ENCODE measurements around the gene PSMB9. TPM values are rescaled to one million over a fixed set of nuclear protein-coding genes. Genes with fewer than 3 reads are reported as not detected.

PSMB9 gene
- total RNA-seq, 2 donors from 2014 or later: 4.6 to 14.5 TPM

DNA sequence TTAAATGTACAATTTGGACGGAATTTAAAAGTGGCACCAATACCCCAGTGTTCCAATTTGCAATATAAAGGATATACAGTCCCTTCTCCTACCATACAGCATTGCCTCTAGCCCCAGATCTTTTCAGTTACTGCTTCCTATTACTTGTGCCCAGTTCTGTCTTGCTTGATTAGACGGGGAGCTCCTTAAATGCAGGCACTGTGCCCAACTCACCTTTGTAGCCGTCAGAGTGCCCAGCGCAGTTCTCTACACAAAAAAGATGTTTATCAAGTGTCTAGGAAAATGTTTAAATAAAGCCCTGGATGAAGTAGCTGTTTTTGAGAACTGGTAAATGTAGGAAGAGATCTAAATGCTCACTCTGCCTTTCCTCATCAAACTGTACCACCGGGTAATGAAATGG, 23.1 kb upstream of the PSMB9 start:
- peaks cover 0 to 10% of the 10 kb centered on the region in 2 donors for H3K36me3 ChIP-seq (replicated peaks in 1 of 2; ENCODE audit: insufficient read depth in 1 of 2, low read depth in 2 of 2)
- no peak for DNase-seq
- peaks cover 3% of the 10 kb centered on the region for H3K4me1 ChIP-seq
- no peak overlapping the region for H3K27ac ChIP-seq
- H3K4me3 ChIP-seq: no peak overlapping the region
- 70 to 83% methylated on average over 5 of the region's 5 CpGs for WGBS, 2 donors
- H3K27me3 ChIP-seq: no peaks in the 10 kb centered on the region
- no peaks in the 10 kb centered on the region for H3K9me3 ChIP-seq
- TF ChIP-seq, protein P1, sequence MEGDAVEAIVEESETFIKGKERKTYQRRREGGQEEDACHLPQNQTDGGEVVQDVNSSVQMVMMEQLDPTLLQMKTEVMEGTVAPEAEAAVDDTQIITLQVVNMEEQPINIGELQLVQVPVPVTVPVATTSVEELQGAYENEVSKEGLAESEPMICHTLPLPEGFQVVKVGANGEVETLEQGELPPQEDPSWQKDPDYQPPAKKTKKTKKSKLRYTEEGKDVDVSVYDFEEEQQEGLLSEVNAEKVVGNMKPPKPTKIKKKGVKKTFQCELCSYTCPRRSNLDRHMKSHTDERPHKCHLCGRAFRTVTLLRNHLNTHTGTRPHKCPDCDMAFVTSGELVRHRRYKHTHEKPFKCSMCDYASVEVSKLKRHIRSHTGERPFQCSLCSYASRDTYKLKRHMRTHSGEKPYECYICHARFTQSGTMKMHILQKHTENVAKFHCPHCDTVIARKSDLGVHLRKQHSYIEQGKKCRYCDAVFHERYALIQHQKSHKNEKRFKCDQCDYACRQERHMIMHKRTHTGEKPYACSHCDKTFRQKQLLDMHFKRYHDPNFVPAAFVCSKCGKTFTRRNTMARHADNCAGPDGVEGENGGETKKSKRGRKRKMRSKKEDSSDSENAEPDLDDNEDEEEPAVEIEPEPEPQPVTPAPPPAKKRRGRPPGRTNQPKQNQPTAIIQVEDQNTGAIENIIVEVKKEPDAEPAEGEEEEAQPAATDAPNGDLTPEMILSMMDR (IDR thresholded peaks at IDR 0.05): no peak
- no peak for TF ChIP-seq POLR2A (IDR thresholded peaks at IDR 0.05)
- intact Hi-C loops (cut with DNase I): loop anchor here (5.0 kb wide), 1 partner anchor 36 kb away; no protein-coding TSS in a partner anchor
- no peak for ATAC-seq

DNA sequence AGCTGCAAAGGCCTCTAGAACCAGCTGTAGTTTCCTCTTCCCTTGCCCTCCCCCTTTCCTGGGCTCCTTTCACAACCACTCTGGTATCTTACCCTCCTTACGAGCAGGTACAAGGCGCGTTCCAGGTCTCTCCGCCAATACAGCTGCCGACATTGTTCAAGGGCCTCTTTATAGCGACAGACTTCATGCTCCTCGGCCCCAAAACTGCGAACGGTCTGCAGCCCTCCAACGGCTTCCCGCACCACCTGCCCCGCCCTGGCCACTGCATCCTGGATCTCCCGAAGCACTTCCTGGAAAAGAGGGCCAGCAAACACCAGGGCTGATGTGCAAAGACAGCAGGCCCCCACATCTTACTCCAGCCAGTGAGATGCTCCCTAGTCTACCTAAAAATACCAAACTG, 21.5 kb upstream of the PSMB9 start:
- Histone ChIP-seq H3K9me3 (no peaks in the 10 kb centered on the region), H3K4me1 (peaks cover 3% of the 10 kb centered on the region), H3K27me3 (no peaks in the 10 kb centered on the region), H3K36me3 (replicated peaks in 1 of 2; ENCODE audit: insufficient read depth in 1 of 2, low read depth in 2 of 2) (peaks cover 0 to 10% of the 10 kb centered on the region in 2 donors), H3K27ac (no peak overlapping the region), H3K4me3 (no peak overlapping the region)
- WGBS, 2 donors: 79 to 87% methylated on average over 13 of the region's 13 CpGs
- no peak for ATAC-seq
- no peak for DNase-seq
- no peak for TF ChIP-seq POLR2A (IDR thresholded peaks at IDR 0.05)
- TF ChIP-seq, protein P1 (IDR thresholded peaks at IDR 0.05): no peak
- intact Hi-C loops (cut with DNase I): loop anchor here (5.0 kb wide), 1 partner anchor 35 kb away; no protein-coding TSS in a partner anchor

DNA sequence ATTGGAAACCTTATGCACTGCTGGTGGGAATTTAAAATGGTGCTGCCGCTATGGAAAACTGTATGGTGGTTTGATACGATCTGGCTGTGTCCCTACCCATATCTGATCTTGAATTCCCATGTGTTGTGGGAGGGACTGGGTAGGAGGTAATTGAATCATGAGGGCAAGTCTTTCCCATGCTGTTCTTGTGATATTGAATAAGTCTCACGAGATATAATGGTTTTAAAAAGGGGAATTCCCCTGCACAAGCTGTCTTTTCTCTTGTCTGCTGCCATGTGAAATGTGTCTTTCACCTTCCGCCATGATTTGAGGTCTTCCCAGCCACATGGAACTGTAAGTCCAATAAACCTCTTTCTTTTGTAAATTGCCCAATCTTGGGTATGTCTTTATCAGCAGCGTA, 20.3 kb upstream of the PSMB9 start:
- no peaks in the 10 kb centered on the region for H3K27me3 ChIP-seq
- H3K4me1 ChIP-seq: peaks cover 8% of the 10 kb centered on the region
- ATAC-seq (no peak), DNase-seq (no peak)
- H3K9me3 ChIP-seq: no peaks in the 10 kb centered on the region
- 84 to 89% methylated on average over 5 of the region's 5 CpGs for WGBS, 2 donors
- intact Hi-C loops (cut with DNase I): loop anchor here (5.0 kb wide), 1 partner anchor 34 kb away; no protein-coding TSS in a partner anchor
- no peak overlapping the region for H3K27ac ChIP-seq
- no peak overlapping the region for H3K4me3 ChIP-seq
- peaks cover 0 to 10% of the 10 kb centered on the region in 2 donors for H3K36me3 ChIP-seq (replicated peaks in 1 of 2; ENCODE audit: insufficient read depth in 1 of 2, low read depth in 2 of 2)
- TF ChIP-seq, protein P1 (IDR thresholded peaks at IDR 0.05): no peak
- no peak for TF ChIP-seq POLR2A (IDR thresholded peaks at IDR 0.05)

DNA sequence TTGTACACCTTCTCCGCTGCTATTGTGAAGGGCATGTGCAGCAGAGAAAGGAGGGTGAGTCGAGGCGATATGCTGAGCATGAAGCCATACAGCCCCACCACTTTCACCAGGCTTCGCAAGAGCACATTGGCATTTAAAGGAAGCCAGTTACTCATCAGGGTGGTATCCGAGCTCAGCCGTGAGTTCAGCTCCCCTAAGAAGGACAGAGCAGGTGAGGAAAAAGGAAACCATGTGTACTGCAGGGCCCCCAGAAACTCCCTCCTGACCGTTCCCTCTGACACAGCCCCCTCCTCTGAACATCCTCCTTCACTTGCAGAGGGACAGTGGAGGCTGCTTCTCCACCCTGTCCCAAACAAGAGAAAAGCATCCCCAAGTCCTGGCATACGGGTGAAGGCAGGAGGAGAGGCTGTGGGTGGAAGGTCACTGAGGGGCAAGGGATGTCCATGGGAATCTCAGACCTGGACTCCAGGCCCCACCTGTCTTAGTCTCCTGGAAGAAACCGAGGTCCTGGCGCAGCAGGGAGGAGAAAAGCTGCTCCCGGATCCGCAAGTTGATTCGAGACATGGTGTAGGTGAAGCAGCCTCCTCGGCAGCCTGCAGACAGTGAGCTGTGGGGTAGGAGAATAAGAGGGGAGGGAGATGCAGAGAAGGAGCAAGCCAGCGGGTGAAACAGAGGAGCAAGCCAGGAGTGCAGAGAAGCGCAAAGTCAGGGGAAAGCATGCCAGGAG, 18.7 kb upstream of the PSMB9 start:
- Histone ChIP-seq H3K4me1 (peaks cover 12% of the 10 kb centered on the region), H3K9me3 (no peaks in the 10 kb centered on the region), H3K36me3 (replicated peaks in 1 of 2; ENCODE audit: insufficient read depth in 1 of 2, low read depth in 2 of 2) (peaks cover 0 to 5% of the 10 kb centered on the region in 2 donors), H3K27me3 (no peaks in the 10 kb centered on the region), H3K27ac (no peak overlapping the region), H3K4me3 (no peak overlapping the region)
- TF ChIP-seq, protein P1 (IDR thresholded peaks at IDR 0.05): no peak
- no peak for TF ChIP-seq POLR2A (IDR thresholded peaks at IDR 0.05)
- ATAC-seq (no peak), DNase-seq (no peak)
- 87 to 91% methylated on average over 16 of the region's 16 CpGs for WGBS, 2 donors
- intact Hi-C loops (cut with DNase I): no loop called here

DNA sequence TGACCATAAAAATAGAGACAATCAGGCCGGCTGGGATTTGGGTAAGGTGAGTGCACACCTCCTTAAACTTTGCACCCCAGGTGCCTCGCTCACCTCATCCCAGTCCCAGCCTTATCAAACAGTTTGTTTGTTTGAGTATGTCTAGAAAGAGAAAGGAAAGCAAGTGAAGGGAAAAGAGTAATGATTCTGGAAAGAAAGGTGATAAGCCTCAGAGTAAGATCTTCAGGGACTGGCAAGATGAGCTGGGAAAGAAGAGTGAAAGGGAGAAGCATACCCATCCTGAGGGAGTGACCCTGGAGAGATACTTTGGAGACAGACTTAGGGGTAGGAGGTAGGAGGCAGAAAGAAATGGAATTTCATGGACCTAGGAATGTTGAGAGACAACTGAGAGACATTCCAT, 17.1 kb upstream of the PSMB9 start:
- 62 to 76% methylated on average over 2 of the region's 2 CpGs for WGBS, 2 donors
- no peak for ATAC-seq
- no peak overlapping the region for H3K27ac ChIP-seq

More for the DNA sequence above, 17.1 kb upstream of the PSMB9 start:
- intact Hi-C loops (cut with DNase I): no loop called here
- DNase-seq: no peak
- H3K4me3 ChIP-seq: no peak overlapping the region
- peaks cover 0 to 4% of the 10 kb centered on the region in 2 donors for H3K36me3 ChIP-seq (replicated peaks in 1 of 2; ENCODE audit: insufficient read depth in 1 of 2, low read depth in 2 of 2)
- H3K9me3 ChIP-seq: no peaks in the 10 kb centered on the region
- no peak for TF ChIP-seq POLR2A (IDR thresholded peaks at IDR 0.05)
- TF ChIP-seq, protein P1 (IDR thresholded peaks at IDR 0.05): no peak
- no peaks in the 10 kb centered on the region for H3K27me3 ChIP-seq
- peaks cover 12% of the 10 kb centered on the region for H3K4me1 ChIP-seq
